ENCODE data around the gene AGBL4.

GRCh38 chr1:49824261-49824660, 199.5 kb downstream of the AGBL4 start:
- TF ChIP-seq EZH2 (IDR thresholded peaks at IDR 0.05): no peak
- TF ChIP-seq POLR2AphosphoS5 (IDR thresholded peaks at IDR 0.05; ENCODE audit: borderline replicate concordance, low read depth, low read length): no peak
- no peak for TF ChIP-seq FOXP2 (optimal IDR thresholded peaks at IDR 0.05; ENCODE audit: control extremely low read depth, extremely low read length, insufficient read depth)

Data from SK-N-MC (cell line).